Upper lobe of right lung (tissue), 1 donor: ENCODE data around the gene OSBP2. TPM values are rescaled to one million over a fixed set of nuclear protein-coding genes. Genes with fewer than 3 reads are reported as not detected.
A peak's percentile ranks its signal among the peaks of the same experiment; 100 is the strongest.

Experiments
- ATAC-seq: fragments of 200-7000 bp; cut with Tn5 transposase; one replicate; pipeline ENCODE4 v1.9.1; 2020; ENCODE audit warnings: mild to moderate bottlenecking, moderate library complexity
- DNase-seq: peaks from one replicate; pipeline ENCODE4 v3.0.0-alpha.2; 2020
- H3K27ac ChIP-seq: fragments of 200-600 bp; one replicate; pipeline ENCODE4 v1.8.0; 2022
- H3K27me3 ChIP-seq: fragments of 200-600 bp; one replicate; pipeline ENCODE4 v1.8.0; 2022; ENCODE audit warnings: mild to moderate bottlenecking
- H3K36me3 ChIP-seq: fragments of 200-600 bp; one replicate; pipeline ENCODE4 v1.8.0; 2022
- H3K4me1 ChIP-seq: fragments of 200-600 bp; one replicate; pipeline ENCODE4 v1.8.0; 2022
- H3K4me3 ChIP-seq: fragments of 200-600 bp; one replicate; pipeline ENCODE4 v1.8.0; 2022; ENCODE audit warnings: mild to moderate bottlenecking
- H3K9me3 ChIP-seq: fragments of 200-600 bp; one replicate; pipeline ENCODE4 v1.8.0; 2022
- CTCF ChIP-seq: fragments of 200-600 bp; IDR thresholded peaks from one replicate; pipeline ENCODE4 v1.8.0; 2022; ENCODE audit warnings: antibody characterized with exemption
- intact Hi-C: fragments of 100-400 bp; cut with DNase I; formaldehyde crosslinking; loops from one replicate; pipeline ENCODE4 v1.11.0; 2022
- total RNA-seq: library from RNA; stranded (reverse); fragmentation: NEBNext Ultra II Directional; extraction: Animal tissue kit (Norgen Biotek cat#: 25700); gene quantifications from one replicate; pipeline ENCODE4 v1.2.1, GENCODE V29; 2021
- donor health status: DM: no; HTN: yes; CAD: no; lungs with severe emphysema.

OSBP2 gene
- total RNA-seq, 1 donor from 2014 or later, result 6.0 TPM

- no peaks in the 10 kb centered on the region for H3K27me3 ChIP-seq
- no peaks in the 10 kb centered on the region for H3K4me1 ChIP-seq
- ATAC-seq, result no peak
- no peak overlapping the region for H3K4me3 ChIP-seq
- intact Hi-C loops, result no loop called here
- no peaks in the 10 kb centered on the region for H3K9me3 ChIP-seq
- no peak for DNase-seq
- no peaks in the 10 kb centered on the region for H3K36me3 ChIP-seq
- TF ChIP-seq CTCF, result no peak
- H3K27ac ChIP-seq, result no peak overlapping the region
Measured at GRCh38 chr22:30753701-30754100, 59.0 kb downstream of the OSBP2 start.

GRCh38 chr22:30754521-30754920 lies 59.8 kb downstream of the OSBP2 start:
- DNase-seq, result no peak
- no peak for TF ChIP-seq CTCF

GRCh38 chr22:30754971-30755758 lies 60.5 kb downstream of the OSBP2 start:
- no peaks in the 10 kb centered on the region for H3K4me1 ChIP-seq
- H3K4me3 ChIP-seq, result no peak overlapping the region
- no peaks in the 10 kb centered on the region for H3K9me3 ChIP-seq
- TF ChIP-seq CTCF, result peak; percentile 51
- H3K36me3 ChIP-seq, result no peaks in the 10 kb centered on the region
- DNase-seq (no peak), ATAC-seq (peak; percentile 74)
- no peaks in the 10 kb centered on the region for H3K27me3 ChIP-seq
- intact Hi-C loops, result no loop called here
- no peak overlapping the region for H3K27ac ChIP-seq

More at GRCh38 chr22:30754521-30754920, 59.8 kb downstream of the OSBP2 start:
- H3K36me3 ChIP-seq, result no peaks in the 10 kb centered on the region
- ATAC-seq, result no peak
- H3K27ac ChIP-seq, result no peak overlapping the region
- no peak overlapping the region for H3K4me3 ChIP-seq
- no peaks in the 10 kb centered on the region for H3K27me3 ChIP-seq
- H3K9me3 ChIP-seq, result no peaks in the 10 kb centered on the region
- H3K4me1 ChIP-seq, result no peaks in the 10 kb centered on the region
- intact Hi-C loops, result no loop called here

- TF ChIP-seq CTCF, result no peak
- Histone ChIP-seq H3K27me3 (no peaks in the 10 kb centered on the region), H3K36me3 (no peaks in the 10 kb centered on the region), H3K27ac (no peak overlapping the region), H3K4me3 (no peak overlapping the region), H3K9me3 (no peaks in the 10 kb centered on the region), H3K4me1 (no peaks in the 10 kb centered on the region)
- intact Hi-C loops, result no loop called here
- DNase-seq, result no peak
- peak; percentile 7 for ATAC-seq
Measured at GRCh38 chr22:30755759-30756124, 61.1 kb downstream of the OSBP2 start.

GRCh38 chr22:30763815-30764673 lies 69.4 kb downstream of the OSBP2 start:
- peak; percentile 81 for ATAC-seq
- no peaks in the 10 kb centered on the region for H3K27me3 ChIP-seq
- TF ChIP-seq CTCF, result peak; percentile 60
- no peak overlapping the region for H3K27ac ChIP-seq
- DNase-seq, result no peak
- H3K4me1 ChIP-seq, result no peaks in the 10 kb centered on the region
- H3K9me3 ChIP-seq, result no peaks in the 10 kb centered on the region
- H3K4me3 ChIP-seq, result no peak overlapping the region
- intact Hi-C loops, result loop anchor here (5.0 to 10.0 kb wide), 2 partner anchors 121 to 158 kb away; no protein-coding TSS in a partner anchor
- H3K36me3 ChIP-seq, result no peaks in the 10 kb centered on the region
